Stimulated activated CD4-positive, alpha-beta T cell treated with anti-CD3 and anti-CD28 coated beads, Interleukin-1b, Interleukin-23, amount 100 ng/mL, for 48 hours (primary cell): Measurements from ENCODE around the gene BST2.

ENCODE experiments used
- DNase-seq: peaks from one replicate; pipeline ENCODE4 v3.0.0-alpha.2; 2020

BST2 gene

GRCh38 chr19:17405250-17406045 is at the start of gene BST2:
TSS of gene BST2 (minus strand) at chr19:17405630. CDS start at chr19:17405575, 55 bp downstream.
- peak; percentile 72 for DNase-seq

- no peak for DNase-seq
Measured at GRCh38 chr19:17454576-17455071, 49.2 kb upstream of the BST2 start.

DNA sequence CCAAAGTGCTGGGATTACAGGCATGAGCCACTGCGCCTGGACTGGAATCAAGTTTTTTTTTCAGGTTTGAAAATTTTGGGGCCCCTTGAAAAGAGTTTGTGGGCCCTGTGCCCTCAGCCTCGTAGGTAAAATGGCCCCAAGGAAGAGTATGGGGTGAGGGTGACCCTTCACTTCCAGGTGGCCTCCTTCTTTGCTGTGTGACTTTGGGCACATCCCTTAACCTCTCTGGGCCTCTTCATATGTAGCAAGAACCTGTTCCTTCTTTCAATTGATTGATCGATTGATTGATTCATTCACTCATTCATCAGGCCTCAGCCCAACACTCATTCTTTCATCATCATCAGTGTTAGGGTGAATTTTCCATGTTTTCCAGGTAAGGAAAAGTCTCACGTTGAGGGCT is 46.4 kb upstream of the BST2 start:
- no peak for DNase-seq

DNA sequence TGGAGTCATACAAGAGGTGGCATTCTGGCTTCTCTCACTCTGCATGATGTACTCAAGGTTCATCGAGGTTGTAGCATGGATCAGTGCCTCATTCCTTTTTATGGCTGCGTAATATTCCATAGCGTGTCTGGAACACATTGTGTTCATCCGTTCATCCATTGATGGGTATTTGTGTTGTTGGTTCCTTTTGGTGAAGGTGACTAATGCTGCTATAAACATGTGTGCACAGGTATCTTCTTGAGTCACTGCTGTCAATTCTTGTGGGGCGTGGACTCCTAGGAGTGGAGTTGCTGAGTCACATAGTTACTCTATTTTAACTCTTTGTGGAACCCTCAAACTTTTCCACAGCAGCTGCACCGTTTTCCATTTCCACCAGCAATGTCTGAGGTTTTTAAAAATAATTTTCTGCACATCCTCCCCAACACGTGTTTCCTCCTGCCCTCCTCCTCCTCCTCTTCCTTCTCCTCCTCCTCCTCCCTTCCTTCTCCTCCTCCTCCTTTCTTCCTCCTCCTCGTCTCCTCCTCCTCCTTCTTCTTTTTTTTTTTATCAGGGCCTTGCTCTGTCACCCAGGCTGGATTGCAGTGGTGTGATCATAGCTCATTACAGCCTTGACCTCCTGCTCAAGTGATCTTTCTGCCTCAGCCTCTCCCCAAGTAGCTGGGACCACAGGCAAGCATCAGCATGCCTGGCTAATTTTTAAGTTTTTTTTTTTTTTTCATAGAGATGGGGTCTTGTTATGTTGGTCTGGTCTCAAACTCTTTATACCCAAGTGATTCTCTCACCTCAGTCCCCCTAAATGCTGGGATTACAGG is 45.0 kb upstream of the BST2 start:
- peak; percentile 69 for DNase-seq

DNA sequence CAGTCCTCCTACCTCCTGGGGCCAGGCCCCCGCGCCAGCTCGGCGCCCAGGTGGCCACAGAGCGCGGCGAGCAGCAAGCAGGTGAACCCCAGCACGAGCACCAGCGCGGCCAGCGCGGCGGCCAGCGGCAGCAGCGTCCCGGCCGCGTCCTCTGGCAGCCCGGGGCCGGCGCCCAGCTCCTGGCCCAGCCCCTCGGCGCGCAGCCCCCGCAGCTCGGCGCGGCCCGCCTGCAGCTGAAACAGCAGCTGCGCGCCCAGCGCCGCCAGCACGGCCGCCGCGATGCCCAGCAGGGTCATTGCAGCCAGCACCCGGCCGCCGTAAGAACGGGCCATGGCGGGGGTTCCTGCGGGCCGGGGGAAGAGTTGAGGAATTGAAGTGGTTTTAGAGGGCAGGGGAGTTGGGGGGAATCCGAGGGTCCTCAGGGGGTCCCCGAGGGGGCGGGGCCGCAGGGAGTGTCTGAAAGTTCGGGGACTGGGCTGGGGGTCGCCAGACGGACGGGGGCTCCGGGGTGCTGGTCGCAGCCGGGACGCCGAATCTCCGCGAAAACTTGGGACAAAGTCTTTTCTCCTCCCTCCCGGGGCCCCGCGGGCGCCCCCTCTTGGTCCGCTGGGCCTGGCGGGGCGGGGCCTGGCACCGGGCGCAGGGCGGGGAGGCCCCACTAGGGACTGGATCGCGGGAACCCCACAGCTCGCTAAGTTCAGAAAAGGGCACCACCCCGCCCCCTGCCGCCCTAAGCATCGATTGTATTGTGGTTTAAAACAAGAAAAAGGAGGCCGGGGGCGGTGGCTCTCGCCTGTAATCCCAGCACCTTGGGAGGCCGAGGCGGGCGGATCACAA is 42.9 kb upstream of the BST2 start, which contains the start of gene TMEM221:
Gene TMEM221, minus strand, starts transcription at position 538 of the 837 bp plus-strand sequence. Its CDS starts 206 bp downstream, at position 332.
- peak; percentile 52 for DNase-seq

- DNase-seq: no peak
Measured at GRCh38 chr19:17447704-17448130, 42.3 kb upstream of the BST2 start.

- no peak for DNase-seq
Measured at GRCh38 chr19:17445526-17446165, 40.2 kb upstream of the BST2 start.

DNA sequence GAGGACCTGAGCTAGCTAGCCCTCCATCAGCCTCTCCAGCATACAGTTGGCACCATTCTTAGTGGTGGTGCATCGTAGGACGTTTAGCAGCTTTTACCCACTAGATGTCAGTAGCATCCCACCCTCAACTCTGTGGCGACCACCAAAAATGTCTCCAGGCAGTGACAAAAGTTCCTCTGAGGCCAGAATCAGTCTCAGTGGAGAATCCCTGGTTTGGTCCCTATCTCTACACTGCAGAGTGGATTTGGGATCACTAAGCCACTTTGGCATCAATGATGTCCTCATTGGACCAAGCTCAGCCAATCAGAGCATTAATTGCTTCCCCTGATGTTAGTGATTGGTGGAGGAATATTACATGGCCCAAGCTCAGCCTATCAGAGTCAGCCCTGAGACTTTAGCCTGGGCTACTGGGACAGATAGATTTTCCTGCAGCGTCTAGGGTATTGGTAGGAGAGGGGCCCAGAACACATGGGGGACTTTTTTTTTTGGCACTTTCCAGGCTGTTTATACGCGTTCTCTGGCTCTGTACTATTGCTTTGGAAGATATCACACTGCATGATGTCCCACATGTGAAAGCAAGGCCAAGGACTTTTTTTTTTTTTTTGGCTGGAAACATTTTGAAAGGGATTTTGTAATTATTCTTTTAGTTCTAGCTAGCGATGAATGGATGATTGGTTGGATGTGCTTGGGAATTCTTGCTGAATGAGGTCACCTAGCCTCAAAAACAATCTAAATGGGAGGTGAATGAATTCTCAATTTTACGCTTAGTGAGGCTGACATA is 36.0 kb upstream of the BST2 start:
- DNase-seq: peak; percentile 21

GRCh38 chr19:17436874-17437267 is 31.4 kb upstream of the BST2 start:
- DNase-seq: no peak

- DNase-seq: no peak
Measured at GRCh38 chr19:17436094-17436873, 30.9 kb upstream of the BST2 start.

DNA sequence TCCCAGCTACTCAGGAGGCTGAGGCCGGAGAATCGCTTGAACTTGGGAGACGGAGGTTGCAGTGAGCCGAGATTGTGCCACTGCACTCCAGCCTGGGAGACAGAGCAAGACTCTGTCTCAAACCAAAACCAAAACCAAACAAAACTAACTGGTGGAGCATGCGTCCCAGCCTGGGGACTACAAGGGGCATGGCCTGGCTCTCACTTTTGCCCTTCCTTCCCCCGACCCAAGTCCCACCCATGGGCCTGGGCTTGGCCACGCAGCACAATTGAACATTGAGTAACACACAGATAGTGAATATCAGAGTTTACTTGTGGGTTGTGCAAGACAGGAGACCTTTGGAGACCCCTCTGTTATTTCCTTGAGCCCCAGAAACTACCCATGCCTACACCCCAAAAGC is 29.8 kb upstream of the BST2 start:
- no peak for DNase-seq

DNA sequence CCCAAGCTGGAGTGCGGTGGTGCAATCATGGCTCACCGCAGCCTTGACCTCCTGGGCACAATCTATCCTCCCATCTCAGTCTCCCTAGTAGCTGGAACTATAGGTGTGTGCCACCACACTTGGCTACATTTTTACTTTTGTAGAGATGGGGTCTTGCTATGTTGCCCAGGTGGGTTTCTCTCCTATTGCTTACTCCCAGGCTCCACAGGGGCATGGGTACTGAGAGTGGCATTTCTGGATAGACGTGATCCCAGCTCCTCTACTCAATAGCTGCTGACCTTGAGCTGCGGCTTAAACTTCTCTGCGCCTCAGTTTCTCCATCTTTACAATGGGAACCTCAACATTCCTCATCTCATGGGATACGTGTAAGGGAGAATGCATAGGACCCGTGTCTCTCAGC is 26.0 kb upstream of the BST2 start:
- DNase-seq: no peak

DNA sequence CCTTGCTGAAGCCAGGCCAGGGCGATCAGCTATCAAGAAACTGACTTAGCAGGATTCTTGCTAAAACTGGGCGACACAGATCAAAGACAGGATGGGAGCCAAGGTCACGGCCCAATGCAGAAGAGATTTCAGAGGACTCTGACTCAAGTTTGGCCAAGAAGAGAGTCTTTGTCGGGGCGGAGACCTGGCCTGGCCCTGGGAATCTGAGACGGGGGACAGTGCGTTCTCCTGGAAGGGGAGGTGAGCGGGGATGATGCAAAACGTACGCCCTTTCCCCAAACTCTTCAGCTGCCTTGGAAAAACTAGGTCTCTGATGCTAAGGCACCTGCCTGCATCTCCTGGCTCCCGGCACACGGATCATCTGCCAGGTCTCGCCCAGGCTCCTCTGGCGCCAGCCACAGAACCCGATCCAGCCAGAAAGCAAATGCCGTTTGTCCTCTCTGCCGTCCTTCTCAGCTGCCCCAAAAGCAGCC is 24.2 kb upstream of the BST2 start:
- DNase-seq: no peak

DNA sequence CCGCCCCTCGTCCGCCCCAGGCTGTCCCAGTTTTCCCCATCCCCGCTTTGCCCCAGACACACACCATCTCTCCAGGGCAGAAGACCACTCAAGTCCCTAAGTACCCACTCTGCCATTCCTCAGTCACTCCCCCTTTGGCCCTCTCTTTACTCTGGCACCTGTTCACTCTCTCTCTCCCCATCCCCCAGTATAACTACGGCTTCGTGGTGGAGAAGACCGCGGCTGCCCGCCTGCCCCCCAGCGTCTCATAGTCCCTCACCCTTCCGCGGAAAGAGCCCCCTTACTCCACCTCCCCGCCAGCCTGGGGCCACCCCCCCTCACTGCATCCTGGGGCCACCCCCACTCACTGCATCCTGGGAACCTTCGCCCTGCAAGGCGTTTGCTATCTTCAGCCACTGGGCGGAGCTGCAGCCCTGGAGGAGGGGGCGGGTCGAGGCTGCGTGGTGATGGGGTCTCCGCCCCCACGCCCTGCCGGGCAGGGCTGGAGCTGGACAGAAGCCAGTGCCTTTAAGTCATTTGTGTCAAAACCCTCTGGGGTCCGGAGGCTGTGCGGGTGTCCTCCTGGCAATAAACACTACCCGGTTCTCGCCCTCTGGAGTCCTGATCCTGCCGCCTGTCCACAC is 19.4 kb upstream of the BST2 start:
- DNase-seq: peak; percentile 36

GRCh38 chr19:17423429-17424208 is 18.2 kb upstream of the BST2 start:
- DNase-seq: no peak

DNA sequence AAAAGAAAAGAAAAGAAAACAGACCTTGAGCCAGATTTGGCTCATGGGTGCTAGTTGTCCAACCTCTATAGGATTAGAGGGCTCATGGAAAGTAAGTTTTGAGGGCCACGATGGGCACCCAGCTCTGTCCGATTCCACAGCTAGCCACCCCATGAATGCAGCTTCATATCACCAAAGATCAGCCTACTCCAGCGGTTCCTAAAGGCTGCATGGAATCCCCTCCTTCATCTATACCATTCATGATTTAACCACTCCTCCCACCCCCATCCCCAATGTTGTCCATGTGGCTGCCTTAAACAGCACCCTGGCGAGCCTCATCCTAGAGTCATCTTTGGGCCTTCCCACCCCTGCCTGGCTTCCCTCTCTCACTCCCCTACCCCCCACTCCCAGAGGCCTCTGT is 16.5 kb upstream of the BST2 start:
- no peak for DNase-seq

DNA sequence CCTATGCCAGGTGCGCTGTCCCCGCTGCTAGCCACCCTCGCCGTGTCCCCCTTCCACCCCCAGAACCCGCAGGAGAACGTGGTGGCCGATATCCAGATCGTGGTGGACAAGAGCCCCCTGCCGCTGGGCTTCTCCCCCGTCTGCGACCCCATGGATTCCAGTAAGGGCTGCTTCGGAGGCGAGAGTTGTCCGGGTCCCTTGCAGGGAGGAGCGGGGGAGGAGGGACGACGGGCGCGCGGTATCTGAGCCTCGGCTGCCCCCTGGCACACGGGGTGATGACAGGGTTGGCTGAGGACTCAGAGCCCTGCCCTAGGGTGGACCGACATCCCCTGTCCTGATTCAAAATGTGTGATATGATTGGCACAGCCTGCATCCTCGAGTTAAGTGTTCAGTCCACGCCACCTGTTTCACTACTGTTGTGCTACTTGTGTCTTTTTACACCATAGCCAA is 15.1 kb upstream of the BST2 start:
- DNase-seq: peak; percentile 11

DNA sequence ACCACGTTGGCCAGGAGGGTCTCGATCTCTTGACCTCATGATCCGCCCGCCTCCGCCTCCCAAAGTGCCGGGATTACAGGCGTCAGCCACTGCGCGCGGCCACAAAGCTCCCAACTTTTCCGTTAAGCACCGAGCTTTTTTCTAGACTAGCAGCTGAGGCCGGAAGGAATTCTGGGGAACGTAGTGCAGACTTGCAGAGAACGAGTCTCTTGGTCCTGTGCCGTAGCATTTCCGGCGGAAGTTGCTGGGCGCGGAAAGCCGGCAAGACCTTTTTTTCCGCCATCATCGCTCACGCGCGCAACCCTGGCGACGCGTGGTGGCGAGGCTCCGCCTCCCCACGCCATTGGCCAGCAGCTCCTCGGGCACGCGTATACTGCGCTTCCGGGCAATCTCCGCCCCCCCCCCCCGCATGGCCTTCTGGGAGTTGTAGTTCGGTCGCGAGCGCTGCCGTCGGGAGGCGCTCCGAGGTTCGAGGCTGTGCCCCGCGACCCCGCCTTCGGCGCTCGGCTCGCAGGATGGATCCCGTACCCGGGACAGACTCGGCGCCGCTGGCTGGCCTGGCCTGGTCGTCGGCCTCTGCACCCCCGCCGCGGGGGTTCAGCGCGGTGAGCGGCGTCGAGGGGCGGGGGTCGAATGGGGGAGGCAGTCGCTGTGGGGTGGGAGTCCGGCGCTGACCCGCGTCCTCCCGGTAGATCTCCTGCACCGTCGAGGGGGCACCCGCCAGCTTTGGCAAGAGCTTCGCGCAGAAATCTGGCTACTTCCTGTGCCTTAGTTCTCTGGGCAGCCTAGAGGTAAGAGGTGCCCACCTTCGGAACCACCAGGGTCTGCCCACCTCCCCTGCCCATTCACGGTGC is 14.4 kb upstream of the BST2 start, which contains the start of gene MVB12A:
Gene MVB12A, plus strand, starts transcription at position 427 of the 854 bp plus-strand sequence. Its CDS starts 89 bp downstream, at position 516.
- peak; percentile 96 for DNase-seq
